ENCODE results near the gene LRRK1.
"Not testable (repeated sequence)": the region's sequence is repeated elsewhere in the genome, so short reads cannot be mapped to it uniquely, and the experiment has no call there.

LRRK1 gene

DNA sequence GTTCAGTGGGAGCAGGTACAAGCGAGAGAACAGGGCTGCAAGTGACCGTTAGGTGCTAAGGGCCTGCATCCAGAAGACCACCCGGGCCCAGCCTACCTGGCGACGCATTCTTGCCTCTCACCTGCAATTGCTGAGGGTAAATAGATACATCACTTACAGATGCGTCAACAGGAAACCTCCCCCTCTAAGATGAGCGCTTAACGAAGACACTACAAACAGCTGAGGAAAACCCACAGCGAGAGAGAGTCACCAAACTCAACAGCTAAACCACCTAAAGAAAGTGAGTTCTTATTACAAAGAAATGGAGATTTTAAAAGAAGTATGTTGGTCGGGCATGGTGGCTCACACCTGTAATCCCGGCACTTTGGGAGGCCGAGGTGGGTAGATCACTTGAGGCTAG lies 174.8 kb downstream of the LRRK1 start:
- DNase-seq (ENCODE audit: low spot score) = no peak

- not testable (repeated sequence) for DNase-seq (ENCODE audit: low spot score)
These were observed 176.7 kb downstream of the LRRK1 start for GRCh38 chr15:101095796-101096406.

GRCh38 chr15:101097111-101097510 lies 178.0 kb downstream of the LRRK1 start:
- no peak for DNase-seq (ENCODE audit: low spot score)

DNA sequence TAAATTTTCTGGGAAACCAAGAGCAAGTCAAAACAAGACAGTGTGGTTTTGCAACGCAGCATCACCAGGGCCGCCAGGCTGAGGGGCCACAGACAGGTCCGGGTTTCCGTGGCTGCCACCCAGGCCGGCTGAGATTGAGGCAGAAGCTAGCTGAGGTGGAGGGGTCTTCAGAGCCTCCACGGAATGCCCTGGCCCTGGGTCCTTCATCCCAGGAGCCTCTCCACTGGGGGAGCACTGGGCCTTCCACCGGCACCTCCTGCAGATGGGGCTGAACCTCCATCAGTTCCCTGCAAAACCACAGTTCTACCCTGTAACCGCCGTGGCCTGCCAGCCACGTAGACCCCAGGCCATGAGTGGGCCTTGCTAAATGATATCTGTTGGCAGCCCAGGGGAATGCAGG lies 180.0 kb downstream of the LRRK1 start:
- DNase-seq (ENCODE audit: low spot score) = no peak

- DNase-seq (ENCODE audit: low spot score) = no peak
These were observed 181.0 kb downstream of the LRRK1 start for GRCh38 chr15:101100118-101100517.

DNA sequence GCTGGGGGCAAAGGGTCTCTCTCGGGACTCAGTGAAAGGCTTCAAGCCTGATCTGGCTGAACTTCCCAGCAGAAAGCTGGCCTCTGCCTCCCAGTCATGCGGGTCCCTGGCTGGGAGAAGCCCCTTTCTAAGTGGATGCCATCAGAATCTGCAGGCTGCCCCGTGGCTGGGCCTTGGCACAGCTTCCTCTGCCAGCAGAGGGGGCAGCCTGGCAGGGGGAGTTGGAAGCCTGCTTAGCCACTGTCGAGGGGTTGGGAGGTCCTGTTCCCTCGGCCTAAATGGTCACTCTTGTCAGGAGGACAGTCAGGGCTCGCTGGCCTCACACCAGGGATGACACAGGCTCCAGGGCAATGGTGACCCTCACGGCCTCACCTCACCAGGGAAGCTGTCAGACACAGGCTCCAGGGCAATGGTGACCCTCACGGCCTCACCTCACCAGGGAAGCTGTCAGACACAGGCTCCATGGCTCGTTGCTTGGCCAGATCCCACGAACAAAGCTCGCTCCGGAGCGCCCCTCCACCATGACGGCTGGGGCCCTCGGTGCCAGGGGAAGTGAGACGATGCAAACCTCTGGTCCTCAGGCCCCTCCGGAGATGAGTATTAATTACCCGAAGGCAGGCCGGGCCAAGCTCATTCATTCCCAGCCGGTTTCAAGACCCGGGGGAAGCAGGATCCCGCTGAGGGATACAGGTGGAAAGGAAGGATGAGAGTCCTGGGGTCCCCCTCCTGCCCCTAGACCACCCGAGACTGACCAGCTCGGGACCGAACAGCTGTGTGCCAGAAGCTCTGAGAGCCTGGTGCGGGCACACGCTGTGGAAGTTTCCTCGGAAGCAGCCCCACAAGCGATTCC lies 181.7 kb downstream of the LRRK1 start:
- DNase-seq (ENCODE audit: low spot score) = no peak

GRCh38 chr15:101101676-101102075 lies 182.5 kb downstream of the LRRK1 start:
- peak; percentile 39 for DNase-seq (ENCODE audit: low spot score)

GRCh38 chr15:101102746-101103145 lies 183.6 kb downstream of the LRRK1 start:
- DNase-seq (ENCODE audit: low spot score) = no peak

- no peak for DNase-seq (ENCODE audit: low spot score)
These were observed 184.4 kb downstream of the LRRK1 start for GRCh38 chr15:101103598-101103997.

GRCh38 chr15:101104141-101104540 lies 185.0 kb downstream of the LRRK1 start:
- no peak for DNase-seq (ENCODE audit: low spot score)

DNA sequence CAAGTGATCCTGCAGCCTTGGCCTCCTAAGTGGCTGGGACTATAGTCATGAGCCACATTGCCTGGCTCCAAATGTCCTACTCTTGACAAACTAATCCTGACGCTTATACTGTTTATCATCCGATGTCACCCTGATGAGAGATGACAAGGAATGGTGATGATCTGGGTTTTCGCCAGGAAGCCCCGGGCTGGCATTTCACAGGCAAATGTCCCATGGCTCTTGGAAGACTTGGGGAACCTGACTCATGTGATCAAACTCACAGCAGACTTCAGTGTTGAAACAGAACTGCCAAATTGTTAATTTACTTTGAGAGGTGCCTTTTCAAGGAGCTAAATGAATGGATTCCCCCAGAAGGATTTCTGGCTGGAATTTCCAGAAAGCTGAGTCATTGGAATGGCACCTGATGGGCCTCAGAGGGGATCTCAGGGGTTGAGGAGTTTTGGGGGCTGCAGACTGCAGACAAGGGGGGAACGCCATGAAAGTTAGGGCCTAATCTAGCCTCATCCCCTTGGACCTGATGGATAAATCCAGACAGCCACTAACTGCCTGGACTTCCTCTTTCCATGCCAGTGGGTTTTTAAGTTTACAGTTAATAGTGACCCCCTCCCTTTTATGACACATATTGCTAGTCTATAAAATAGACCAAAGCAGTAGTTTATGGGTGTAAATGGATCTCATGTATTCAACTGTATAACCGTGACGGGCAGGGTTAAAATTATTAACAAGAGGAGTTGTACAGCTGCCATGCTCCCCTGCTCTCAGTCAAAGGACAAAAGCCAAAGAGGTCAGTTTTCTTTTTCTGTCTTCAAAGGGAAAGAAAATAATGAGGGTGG lies 186.1 kb downstream of the LRRK1 start:
- no peak for DNase-seq (ENCODE audit: low spot score)

DNA sequence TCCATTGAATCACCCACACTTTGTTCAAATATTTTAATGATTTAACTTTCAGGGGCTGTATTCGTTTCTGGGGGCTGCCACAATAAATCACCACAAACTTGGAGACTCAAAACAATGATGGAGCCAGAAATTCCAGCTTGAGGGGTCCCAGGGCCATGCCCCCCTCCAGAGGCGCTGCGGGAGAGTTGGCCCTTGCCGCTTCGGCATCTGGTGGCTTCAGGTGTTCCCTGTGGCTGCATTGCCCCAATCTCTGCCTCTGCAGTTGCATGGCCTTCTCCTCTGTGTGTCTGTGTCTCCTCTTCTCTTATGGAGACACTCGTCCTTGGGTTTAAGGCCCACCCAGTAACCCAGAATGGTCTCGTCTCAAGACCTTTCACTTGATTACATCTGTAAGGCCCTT lies 187.9 kb downstream of the LRRK1 start:
- DNase-seq (ENCODE audit: low spot score) = no peak

DNA sequence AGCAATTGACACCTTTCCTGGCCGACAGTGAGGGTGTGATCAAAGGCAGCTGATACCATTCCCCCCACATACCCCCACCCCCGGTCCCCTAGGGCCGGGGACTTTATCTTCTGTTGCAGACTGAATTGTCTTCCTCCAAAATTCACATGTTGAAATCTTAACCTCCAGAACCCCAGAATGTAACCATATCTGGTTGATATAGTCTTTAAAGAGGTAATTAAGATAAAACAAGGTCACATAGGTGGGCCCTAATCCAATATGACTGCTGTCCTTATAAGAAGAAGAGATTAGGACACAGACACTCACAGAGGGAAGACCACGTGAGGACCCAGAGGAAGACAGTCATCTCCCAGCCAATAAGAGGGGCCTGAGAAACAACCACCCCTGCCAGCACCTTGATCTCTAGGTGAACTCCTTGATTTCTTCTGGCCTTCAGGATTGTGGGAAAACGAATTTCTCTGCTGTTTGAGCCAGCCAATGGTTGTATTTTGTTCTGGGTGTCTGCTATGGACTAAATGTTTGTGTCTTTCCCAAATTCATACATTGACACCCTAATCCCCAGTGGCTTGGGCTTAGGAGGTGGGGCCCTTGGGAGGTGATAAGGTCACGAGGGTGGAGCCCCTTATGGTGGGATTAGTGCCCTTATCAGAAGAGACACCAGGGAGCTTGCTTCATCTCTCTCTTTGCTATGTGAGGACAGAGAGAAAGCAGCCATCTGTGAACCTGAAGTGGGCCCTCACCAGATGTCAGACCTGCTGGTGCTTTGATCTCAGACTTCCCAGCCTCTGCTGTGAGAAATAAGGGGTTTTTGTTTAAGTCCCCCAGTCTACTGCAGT lies 188.7 kb downstream of the LRRK1 start:
- DNase-seq (ENCODE audit: low spot score) = no peak

DNA sequence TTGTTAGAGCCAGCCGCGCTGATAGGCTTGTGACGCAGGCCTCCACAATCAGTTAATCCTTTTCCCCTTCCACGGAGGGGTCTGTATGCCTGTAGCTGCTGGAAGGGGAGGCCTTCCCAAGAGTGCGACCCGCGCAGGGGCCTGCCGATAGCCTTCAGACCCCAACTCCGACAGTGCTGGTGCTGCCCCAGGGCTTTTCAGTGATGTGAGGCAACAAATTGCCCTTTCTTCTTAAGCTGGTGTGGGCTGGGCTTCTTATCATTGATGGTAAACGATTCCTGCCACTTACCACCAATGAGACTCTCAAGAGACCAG lies 189.3 kb downstream of the LRRK1 start:
- no peak for DNase-seq (ENCODE audit: low spot score)

DNA sequence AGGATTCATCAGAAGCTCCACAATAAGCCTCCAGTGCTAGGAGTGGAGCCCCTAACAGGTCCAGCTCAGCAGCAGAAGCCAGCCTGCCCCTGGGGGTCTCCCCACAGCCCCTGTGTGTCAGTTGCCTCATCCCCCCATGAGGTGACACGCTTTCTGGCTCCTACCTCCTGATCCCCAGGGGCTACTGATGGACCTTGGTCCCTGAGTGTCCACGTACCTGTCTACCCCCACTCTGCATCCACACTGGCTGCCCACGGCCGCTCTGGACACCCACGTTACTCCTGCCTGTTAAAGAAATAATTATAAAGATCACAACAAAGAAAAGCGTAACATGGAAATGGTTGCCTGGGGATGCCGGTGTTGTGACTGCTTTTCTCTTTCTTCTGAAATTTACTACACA lies 189.6 kb downstream of the LRRK1 start:
- no peak for DNase-seq (ENCODE audit: low spot score)

GRCh38 chr15:101110681-101111569 lies 191.8 kb downstream of the LRRK1 start:
- no peak for DNase-seq (ENCODE audit: low spot score)

GRCh38 chr15:101111570-101112262 lies 192.6 kb downstream of the LRRK1 start:
- no peak for DNase-seq (ENCODE audit: low spot score)

GRCh38 chr15:101112336-101113113 lies 193.4 kb downstream of the LRRK1 start:
- no peak for DNase-seq (ENCODE audit: low spot score)

Measured in NAMALWA (cell line).